HG03159 (cell line): Measurements from ENCODE around the gene TTLL10.

Experiments used
- ATAC-seq: cut with Tn5 transposase; IDR thresholded peaks from one replicate; pipeline ENCODE4 v1.9.1; 2021; ENCODE audit warnings: mild to moderate bottlenecking, moderate library complexity; ENCODE audit not compliant: unreplicated experiment

TTLL10 gene

DNA sequence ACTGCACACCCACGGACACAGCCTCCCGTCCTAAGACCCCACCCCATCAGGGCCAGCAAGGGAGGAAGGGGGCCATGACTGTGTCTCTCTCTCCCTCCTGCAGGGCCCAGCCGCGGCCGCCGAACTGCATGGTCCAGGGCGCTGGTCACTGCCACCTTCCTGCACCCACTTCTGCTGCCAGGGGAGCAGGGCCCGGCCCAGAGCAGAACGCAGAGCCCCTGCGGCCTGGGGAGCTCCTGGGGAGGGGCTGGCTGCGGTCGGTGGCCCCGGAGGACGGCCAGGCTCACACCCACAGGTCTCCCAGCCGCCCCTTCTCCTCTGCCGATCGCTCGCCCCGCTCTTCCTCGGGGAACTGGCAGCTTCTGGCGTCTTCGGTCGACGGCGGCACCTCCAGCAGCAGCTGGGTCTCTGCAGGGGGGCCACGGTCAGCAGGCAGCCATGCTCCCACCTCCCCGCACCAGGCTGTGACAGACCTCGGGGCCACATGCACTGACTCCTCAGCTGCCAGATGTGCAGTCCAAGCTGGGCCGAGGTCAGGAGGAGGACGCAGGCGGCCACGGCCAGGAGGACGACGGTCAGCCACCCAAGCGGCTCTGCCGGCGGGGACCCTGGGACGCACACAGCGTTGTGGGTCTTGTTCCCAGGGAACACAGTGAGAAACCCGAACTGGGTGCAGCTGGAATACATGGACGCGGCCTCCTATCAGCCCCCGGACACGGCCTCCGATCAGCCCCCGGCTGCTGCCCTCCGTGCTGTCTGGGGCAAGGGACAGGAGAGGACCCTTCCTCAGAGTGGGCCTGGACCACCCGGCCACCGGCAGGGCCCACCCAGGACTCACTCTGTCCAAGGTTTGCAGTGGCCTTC lies 30.1 kb downstream of the TTLL10 start:
- ATAC-seq = no peak

GRCh38 chr1:1204425-1204920 lies 30.8 kb downstream of the TTLL10 start:
- ATAC-seq = no peak

- no peak for ATAC-seq
Observed at GRCh38 chr1:1204998-1205768, 31.5 kb downstream of the TTLL10 start.

- no peak for ATAC-seq
Observed at GRCh38 chr1:1205769-1206375, 32.2 kb downstream of the TTLL10 start.

DNA sequence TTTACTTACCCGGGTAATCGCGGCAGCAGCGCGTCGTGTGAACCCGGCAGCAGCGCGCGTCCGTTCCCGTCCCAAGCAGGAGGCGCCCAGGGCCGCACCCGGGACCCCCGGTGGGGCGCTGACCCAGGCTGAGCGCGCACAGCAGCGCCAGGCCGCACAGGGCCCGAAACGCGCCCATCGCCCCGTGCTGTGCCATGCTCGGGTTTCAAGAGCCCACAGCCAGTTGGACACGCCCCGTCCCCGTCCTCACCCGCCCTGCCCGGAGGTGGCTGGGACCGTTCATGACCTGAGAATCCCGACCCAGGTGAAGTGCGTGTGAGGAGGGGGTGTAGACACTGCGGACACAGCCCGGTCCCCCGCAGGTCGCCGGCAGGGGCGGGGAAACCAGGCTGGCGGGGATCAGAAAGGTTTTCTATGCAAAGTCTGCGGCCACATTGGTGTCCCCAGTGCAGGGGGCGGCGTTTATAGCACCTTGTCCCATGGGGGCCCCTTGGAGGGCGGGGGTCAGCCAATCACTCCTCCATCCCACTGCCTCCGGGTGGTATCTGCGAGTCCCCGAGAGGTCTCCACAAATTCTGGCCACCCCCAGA lies 32.8 kb downstream of the TTLL10 start, which contains the start of gene TNFRSF18:
Gene TNFRSF18 (minus strand): TSS at position 217 of the 590 bp plus-strand sequence. CDS start 21 bp downstream, at position 196.
- no peak for ATAC-seq

DNA sequence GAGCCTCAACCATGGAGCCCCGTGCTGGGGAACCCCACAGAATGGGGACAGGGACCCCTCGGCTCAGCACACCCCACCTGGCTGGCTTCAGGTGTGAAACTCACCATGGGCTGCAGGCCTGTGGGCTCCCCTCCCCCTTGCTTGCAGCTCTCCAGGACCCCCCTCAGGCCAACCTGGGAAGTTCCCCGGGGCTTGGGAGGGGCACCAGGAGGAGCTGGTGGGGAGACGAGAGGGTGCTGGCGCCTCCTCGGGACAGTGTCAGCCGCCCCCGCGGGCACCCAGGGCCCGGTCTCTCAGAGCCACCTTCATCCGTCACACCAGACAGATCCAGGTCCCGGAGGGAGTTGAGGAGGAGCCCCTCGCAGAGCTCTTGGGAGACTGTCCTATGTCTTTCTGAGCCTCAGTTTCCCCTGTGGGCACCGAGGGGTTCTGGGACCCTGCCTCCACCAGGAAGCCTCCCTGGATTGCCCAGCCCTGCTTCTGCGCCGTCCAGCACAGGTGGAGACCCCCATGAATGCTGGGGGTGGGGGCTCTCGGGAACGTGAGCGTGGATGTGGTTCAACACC lies 33.4 kb downstream of the TTLL10 start:
- ATAC-seq = no peak

DNA sequence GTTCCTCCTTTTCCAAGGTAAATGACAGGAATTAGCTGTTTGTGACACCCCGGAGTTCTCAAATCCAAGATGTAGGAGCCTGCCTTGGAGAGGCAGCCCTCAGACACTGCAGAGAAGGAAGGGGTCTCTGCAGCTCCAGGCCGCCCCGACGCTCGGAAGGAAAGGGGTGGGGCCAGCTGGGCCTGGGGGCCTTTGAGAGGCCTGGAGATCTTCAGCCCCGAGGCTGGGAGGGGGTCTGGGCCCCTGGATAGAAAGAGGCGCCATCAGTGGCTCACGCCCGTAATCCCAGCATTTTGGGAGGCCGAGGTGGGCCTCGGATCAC lies 33.9 kb downstream of the TTLL10 start:
- no peak for ATAC-seq

DNA sequence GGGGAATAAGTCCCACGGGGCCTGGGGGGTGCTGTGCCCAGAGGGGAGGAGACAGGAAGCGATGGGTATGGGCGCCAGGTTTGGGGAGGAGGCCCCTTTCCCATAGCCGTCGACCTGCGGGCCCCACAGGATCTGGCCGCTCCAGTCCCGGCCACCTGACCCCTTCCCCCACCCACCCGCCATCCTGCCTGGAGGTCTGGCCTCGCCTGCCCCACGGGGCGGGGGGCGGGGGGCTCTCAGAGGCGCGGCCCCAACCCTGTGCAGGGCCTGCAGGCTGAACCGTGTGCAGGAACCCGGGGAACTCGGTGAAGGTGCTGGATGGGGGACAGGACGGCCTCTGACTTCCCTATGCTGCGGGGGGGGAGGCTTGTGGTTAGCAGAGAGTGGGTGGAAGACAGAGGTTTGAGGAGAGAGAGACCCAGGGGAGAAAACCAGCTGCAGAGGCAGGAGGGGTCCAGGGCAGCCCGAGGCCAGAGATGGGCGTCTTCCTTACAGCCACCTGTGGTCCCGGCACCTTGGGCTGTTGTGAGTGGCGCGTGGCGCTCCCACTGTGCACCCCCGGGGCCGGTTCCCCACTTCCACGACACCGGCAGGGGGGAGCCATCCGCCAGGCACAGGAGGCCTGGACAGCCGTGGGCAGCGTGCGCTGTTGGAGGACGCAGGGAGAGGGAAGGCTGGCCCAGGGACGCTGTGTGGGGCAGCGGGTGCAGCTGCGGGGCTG lies 35.2 kb downstream of the TTLL10 start:
- no peak for ATAC-seq

- no peak for ATAC-seq
Observed at GRCh38 chr1:1210726-1211540, 37.3 kb downstream of the TTLL10 start.

DNA sequence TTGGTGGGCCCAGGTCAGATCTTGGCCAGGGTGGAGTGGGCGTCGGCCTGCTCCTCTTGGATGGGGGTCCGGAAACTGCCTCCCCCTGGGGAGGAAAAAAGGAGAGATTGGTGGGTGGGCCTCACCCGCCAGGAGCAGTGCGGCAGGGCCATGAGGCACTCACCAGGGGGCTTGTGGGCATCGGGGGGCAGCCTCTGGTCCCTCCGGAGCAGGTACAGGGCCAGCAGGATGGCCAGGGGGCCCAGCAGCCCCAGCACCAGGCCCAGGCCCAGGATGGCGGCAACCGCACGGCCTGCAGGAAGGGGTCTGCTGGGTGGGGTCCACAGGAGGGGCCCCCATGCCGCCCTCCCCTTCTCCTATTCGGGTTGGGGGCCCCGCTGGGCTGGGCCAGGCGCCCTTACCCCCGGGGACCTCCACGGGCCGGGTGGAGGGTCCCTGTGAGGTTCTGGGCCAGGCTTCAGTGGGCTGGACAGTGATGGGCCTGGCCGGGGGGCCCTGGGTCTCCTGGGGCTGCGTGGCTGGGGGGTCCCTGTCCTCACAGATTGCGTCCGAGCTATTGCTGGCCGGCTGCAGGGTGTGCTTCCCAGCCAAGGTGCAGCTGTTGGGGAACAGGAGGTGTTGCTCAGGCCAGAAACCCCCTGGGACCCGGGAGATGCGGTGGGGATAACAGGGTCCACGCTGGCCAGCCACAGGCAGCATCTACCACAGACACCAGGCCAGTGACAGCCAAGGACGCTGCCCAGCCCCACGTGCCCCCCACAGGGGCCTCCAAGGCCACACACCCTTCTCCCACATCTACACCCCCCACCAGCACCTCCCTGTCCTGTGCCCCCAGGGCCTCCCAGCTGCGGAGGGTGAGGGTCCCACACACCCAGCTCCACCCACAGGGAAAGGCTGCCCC lies 38.1 kb downstream of the TTLL10 start:
- ATAC-seq = no peak

- ATAC-seq = no peak
Observed at GRCh38 chr1:1212780-1213344, 39.2 kb downstream of the TTLL10 start.

DNA sequence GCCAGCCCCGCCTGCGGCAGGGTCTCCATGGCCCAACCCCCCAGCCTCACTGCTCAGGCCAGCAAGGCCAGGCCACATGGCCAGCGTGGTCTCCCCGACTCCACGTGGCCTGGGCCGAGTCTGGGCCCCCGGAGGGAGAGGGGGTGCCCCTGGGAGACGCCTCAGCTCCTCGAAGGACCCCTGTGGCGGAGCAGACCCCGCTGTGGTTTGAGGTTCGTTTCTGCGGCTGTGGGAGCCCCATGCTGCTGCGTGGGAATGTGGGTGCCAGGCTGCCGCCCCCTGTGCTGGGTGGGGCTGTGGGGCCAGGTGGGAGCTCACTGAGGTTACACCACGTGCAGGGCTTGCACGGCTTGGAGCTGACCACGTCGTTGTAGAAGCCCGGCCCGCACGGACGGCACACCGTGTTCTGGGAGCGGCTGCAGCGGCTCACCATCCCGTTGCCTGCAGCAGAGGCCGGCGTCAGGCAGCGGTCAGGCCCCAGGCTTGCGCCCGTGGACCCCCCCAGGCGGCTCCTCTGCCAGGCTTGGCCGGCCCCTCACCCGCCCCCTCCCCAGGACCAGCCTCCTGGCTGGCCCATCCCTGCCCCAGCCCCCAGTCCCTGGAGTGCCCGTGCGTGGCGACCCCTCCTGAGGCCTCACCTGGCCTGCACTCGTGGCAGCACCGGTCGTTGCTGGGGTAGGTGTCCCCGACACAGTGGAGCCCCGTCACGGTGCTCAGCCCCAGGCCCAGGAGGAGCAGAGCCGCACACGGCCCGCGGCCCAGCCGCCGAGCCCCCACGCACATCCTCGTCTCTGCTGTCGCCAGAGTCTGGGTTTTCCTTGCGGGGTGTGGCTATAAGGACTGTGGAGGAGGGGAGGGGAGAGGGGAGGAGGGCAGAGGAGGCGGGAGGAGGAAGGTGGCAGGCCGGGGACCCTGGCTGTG lies 39.9 kb downstream of the TTLL10 start, which contains the start of gene TNFRSF4:
Gene TNFRSF4 (minus strand): TSS at position 809 of the 921 bp plus-strand sequence. CDS start 26 bp downstream, at position 783.
- no peak for ATAC-seq

GRCh38 chr1:1215080-1215676 lies 41.5 kb downstream of the TTLL10 start:
- ATAC-seq = no peak

GRCh38 chr1:1215881-1216605 lies 42.4 kb downstream of the TTLL10 start:
- ATAC-seq = no peak

DNA sequence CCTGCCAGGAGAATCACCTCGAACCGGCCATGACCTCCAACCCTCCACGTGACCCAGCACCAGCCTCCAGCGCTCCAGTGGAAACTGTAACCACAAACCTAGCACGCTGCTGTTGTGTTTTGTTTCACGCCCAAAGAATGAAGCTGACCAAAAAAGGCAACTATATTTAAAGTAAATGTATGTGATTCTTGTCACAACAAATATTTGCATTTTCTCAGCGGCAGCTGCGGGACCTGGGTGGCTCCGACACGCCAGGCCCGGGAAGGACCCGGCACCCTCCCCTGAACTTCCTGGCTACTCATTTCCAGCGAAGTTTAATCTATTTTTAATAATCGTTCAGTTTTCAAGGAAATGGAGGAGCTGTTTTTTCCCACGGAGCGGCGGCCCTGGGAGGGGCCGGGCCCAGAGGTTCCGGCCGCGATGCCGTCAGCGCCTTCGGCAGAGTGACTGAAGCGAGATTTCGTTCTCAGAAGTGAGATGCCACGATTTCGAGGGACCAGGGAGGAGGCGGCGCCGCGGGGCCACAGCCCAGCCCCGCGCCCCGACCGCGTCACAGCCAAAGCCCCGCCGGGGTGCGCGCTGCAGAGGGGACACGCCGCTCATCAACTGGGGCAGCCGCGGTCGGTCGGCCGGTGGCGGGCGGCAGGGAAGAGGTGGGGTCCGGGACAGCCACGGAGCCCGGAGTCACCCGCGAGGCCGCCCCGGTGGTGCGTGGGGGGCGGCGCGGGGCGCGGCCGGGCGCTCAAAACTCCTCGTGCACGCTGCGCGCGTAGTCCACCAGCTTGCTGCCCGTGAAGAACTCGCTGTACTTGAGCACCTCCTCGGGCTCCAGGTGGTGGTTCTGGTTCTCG lies 43.3 kb downstream of the TTLL10 start:
- ATAC-seq = no peak
